NCI-H2029 treated with DMSO at 0.1 percent for 48 hours (cell line): Measurements from ENCODE around the gene PRICKLE2.
A peak's percentile ranks its signal among the peaks of the same experiment; 100 is the strongest.

ENCODE experiments used
- DNase-seq: peaks from one replicate; lab custom pipeline; 2025; lab: John Stamatoyannopoulos, UW

Gene PRICKLE2

GRCh38 chr3:64187065-64187959 lies 38.0 kb downstream of the PRICKLE2 start:
- DNase-seq = peak; percentile 25

GRCh38 chr3:64186667-64187064 lies 38.6 kb downstream of the PRICKLE2 start:
- no peak for DNase-seq

- no peak for DNase-seq
These were observed 39.8 kb downstream of the PRICKLE2 start for GRCh38 chr3:64185436-64185835.

GRCh38 chr3:64184621-64185020 lies 40.6 kb downstream of the PRICKLE2 start:
- DNase-seq = no peak

GRCh38 chr3:64179860-64180259 lies 45.4 kb downstream of the PRICKLE2 start:
- DNase-seq = no peak

- no peak for DNase-seq
These were observed 46.0 kb downstream of the PRICKLE2 start for GRCh38 chr3:64179249-64179648.

- peak; percentile 3 for DNase-seq
These were observed 46.8 kb downstream of the PRICKLE2 start for GRCh38 chr3:64178419-64178818.

DNA sequence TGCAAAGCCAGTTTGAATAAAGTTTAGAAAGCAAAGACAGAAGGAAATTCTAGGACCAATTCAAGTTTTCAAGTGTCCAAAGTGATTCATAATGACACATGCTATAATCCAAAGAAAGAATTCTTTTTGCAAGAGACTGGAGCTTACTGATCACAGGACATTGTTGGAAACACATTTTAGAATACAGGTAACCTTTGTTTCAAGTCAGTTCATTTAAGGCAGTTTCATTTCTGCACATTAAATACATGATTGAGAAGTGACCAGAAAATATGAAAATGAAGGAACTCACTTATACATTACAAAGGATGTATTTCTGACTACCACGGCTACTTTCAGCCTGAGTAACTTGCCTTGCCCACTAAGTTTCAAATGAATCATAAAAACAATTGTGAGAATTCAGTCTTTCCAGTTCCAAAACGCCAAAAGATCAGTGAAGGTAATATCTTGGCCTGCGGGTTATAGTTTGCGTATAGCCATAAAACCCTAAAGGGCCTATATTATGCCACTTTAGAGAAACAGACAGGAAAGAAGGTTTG lies 48.7 kb downstream of the PRICKLE2 start:
- no peak for DNase-seq

- no peak for DNase-seq
These were observed 50.9 kb downstream of the PRICKLE2 start for GRCh38 chr3:64174328-64174727.

- no peak for DNase-seq
These were observed 51.7 kb downstream of the PRICKLE2 start for GRCh38 chr3:64173563-64173962.

DNA sequence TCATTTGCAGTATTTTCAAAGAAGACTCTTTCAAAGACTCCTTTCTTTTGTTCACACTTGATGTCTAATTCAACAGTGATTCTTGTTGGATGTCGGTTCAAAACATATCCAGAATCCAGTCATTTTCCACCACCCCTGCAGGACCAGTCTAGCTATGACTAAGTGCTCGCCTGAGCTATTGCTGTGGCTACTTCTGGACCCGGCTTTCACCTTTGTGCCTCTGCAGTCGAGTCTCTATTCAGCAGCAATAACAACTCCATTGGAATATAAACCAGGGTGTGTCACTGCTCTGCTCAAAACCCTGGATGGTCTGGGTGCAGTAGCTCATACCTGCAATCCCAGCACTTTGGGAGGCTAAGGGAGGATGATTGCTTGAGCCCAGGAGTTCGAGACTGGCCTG lies 55.0 kb downstream of the PRICKLE2 start:
- DNase-seq = no peak

- DNase-seq = no peak
These were observed 57.4 kb downstream of the PRICKLE2 start for GRCh38 chr3:64167868-64168267.

GRCh38 chr3:64167351-64167750 lies 57.9 kb downstream of the PRICKLE2 start:
- no peak for DNase-seq

- no peak for DNase-seq
These were observed 58.6 kb downstream of the PRICKLE2 start for GRCh38 chr3:64166584-64167162.

DNA sequence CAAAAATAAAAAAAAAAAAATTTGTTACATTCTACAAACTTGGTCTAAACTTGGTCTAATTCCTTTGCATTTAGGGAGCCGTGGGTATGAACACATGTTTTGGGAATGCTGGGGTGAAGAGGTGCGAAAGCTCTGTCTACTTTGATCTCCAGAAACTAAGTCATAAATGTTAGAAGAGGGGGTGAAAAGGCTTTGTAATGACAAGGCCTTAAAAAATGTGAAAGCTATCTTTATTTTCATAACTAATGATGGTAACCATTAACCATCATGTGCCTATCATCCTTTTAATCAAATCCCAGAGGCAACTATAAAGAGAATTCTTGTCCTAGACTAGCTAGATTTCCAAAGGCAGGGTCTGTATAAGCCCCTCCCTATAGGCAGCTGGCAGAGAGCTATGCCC lies 60.9 kb downstream of the PRICKLE2 start:
- DNase-seq = no peak

DNA sequence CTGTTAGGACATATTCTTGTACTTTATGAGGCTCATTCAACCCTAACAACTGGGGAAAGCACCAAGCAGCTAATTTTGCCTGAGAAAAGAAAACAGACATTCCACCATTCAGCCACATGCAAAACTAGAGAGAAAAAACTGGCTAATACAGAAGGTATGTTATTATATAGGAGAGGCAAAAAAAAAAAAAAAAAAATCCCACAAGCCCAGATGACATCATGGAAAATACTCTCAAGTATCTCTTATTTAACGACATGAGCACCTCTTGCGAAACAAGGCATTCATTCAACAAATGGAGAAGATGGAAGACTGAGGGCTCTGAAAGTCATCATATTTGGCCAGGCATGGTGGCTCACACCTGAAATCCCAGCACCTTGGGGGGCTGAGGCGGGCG lies 61.5 kb downstream of the PRICKLE2 start:
- peak; percentile 11 for DNase-seq

DNA sequence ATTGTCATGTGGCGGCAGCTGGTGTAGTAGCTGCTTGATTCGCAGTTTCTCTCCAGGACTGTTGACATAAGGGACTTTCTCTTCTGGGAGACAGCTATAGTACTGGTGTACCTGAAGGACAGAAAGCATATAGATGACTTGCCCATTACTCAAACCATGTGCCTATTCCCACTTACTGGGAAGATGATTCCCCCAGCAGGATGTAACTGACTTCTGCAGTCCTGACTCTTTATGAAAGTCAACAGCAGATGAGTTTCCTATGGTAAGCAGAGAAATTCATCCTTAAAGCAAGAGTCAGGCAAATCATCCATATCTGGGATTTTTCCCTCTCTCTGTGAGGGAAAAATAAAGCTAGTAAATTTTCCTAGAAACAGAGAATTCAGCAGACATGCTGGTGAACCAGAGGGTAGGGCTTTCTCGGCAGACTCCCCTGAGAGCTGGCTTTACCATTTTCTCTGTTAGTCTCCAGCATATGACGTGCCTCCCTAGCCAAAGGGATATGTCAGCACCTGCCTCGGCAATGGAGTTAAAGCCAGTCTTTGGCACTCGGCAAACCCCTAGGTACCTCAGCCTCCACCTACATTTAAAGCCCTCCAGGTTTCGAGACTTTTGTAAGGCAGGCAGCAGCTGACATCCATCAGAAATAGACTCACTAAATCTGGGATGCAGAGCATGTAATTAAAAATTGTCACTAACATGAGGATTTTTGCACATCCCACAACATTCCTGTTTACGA lies 62.1 kb downstream of the PRICKLE2 start:
- no peak for DNase-seq

- no peak for DNase-seq
These were observed 63.7 kb downstream of the PRICKLE2 start for GRCh38 chr3:64161481-64161952.

DNA sequence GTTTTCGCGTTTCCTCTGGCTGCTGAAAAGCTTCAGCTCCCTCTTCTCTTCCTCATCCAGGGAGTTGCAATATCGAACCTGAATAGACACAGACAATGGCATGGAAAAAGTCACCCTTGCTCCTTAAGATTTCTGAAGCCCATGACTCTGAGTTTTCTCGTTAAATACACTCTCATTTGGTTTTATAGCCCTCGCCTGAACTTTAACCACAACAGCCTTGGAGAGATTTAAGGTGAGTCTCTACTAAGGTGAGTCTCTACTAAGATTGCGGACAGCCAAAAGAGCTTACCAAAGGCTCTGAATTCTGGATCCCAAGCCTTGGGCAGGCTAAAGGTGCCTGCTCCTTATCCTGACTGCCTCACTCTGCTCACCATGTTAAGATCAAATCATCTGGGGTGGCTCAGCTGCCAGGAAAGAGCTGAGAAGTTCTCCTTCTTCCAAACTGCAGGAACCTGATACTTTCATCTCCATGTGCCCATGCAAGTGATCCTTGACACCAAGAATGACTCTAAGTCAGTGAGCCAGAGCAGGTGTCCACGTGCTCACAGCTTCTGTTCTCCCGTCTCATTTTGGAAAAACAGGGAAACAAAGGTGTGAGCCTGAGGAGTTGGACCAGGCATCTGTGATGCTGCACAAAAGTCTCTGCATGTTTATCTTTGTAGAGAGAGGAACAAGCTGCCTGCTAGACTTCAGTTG lies 65.1 kb downstream of the PRICKLE2 start:
- no peak for DNase-seq

GRCh38 chr3:64158334-64158733 lies 66.9 kb downstream of the PRICKLE2 start:
- DNase-seq = no peak

DNA sequence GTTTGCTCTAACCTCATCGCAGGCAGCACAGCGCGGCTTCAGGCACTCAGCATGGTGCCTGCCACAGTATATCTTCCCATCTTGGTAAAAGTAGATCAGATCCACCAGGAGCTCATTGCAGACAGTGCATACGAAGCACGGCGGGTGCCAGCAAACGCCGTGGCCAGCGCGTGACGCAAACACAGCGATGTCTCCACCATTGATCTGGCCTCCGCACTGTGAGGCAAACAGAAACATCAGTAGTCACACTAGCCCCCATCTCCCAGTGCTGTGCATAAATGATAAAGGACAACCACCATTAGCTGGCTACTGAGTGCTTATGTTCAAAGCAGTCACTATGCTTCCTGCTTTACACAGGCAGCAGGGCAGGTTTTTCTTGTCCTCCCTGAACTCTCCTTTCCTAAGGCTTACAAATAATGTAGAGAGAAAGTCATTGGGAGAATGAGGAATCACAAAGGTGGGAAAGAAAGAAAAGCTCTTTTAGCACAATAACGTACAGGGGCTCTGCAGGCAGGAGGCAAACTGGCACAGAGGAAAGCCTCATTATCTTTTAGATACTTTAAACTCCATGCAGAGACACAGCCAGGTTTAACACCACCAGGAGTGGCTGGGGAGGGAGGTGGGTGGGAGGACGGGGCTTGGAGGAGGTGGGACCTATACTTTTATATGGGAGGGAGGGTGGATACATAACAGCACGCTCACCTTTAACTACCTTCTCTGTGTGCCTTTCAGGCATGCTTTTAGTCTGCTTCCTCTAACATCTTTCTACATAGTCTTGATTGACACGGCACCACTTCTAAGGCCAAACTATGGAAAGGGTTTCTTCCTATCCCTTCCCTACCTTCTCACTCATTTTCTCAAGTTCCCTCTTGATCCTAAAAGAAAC lies 67.9 kb downstream of the PRICKLE2 start:
- DNase-seq = no peak
